GDM1 (cell line): ENCODE data around the gene NOD2.
A peak's percentile ranks its signal among the peaks of the same experiment; 100 is the strongest.

Experiments
- DNase-seq: peaks from one replicate; lab custom pipeline; 2025; lab: John Stamatoyannopoulos, UW

The NOD2 gene

DNA sequence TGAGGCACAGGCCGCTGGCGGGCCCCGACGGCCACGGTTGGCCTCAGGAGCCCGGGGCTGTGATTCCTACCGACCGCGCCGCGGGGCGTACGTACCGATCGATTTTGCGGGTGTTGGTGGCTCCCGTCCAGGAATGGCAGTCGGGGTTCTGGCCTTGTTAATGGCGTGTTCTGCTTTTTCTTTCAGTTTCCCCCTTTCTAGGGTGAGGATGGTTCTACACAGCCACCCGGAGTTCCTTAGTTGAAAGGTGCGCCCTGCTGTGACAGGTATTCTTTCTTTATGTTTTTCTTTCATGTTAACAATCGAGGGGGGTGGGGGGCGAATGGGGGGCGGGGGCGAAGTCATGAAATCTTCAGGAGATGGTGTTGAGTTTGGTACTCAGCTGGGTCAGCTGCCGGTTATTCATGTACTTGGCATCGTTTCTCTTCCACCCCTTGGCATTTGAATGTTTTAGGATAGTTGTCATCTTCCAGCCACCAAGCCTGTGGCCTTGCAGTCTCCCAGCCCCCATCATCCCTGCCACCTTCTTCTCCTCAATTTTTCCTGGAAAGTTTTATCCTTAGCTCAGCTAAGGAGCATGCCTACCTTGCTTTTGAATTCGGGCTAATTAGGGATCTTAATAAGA lies 49.3 kb downstream of the NOD2 start:
- DNase-seq, result no peak

GRCh38 chr16:50743581-50744225 lies 50.3 kb downstream of the NOD2 start:
- DNase-seq, result no peak

- no peak for DNase-seq
Observed at GRCh38 chr16:50744881-50745280, 51.5 kb downstream of the NOD2 start.

GRCh38 chr16:50745940-50746339 lies 52.5 kb downstream of the NOD2 start:
- no peak for DNase-seq

DNA sequence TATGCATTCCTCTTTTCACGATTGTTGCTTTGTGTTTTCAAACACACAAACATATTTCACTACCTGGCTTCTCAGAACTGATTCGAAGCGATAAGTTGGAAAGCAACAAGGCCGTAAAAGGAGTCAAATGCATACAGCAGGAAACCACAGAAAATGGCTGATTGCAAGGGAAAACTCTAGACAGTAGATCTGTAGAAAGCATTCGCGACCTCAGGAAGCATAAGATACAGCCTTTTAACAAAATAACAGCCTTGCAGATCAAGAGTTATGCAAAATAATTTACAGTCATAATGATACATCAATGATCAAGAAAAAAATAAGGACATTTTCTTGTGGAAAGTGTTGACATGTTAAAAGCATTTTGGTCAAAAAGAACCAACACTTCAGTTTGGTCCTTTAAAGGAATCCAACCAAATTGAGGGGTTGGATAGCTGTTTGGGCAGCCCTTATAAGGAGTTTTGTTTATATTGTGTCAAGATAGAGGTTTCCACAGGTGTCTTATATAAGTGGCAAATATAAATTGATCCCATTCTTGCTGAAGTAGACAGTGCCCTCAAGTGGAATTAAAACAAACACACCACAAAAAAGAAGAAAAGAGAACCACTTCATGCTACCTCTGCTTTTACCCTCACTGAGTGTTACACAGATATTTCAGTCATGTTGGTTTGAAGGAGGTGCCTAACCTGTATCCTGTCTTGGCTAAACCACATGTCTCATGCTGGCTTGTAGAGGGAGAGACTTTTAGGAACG lies 54.0 kb downstream of the NOD2 start:
- peak; percentile 54 for DNase-seq

DNA sequence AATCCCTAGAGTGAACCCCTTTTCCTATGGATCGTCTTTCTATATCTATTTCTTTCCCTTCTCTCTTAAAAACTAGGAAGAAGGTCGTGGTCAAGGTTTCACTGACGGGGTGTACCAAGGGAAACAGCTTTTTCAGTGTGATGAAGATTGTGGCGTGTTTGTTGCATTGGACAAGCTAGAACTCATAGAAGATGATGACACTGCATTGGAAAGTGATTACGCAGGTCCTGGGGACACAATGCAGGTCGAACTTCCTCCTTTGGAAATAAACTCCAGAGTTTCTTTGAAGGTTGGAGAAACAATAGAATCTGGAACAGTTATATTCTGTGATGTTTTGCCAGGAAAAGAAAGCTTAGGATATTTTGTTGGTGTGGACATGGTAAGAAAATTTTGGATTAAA lies 58.1 kb downstream of the NOD2 start:
- no peak for DNase-seq

- DNase-seq, result no peak
Observed at GRCh38 chr16:50752471-50753235, 59.2 kb downstream of the NOD2 start.

DNA sequence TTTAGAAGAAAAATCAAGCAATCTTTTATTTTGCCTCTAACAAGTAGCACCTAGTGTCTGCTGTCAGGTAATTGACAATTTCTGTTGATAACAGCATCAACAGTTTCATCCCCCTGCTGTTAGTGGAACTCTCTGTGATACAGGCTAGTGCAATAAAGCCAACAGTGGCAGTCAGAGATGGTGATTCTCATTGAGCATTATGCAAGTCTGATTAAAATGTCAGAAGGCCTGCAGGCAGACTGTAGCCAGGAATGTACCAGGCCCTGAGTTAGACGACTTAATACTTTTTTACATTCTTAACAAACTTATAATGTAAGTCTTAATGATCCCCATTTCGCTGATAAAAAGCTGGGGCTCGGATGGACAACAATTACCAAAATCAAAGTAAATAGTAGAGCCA lies 63.1 kb downstream of the NOD2 start:
- no peak for DNase-seq

DNA sequence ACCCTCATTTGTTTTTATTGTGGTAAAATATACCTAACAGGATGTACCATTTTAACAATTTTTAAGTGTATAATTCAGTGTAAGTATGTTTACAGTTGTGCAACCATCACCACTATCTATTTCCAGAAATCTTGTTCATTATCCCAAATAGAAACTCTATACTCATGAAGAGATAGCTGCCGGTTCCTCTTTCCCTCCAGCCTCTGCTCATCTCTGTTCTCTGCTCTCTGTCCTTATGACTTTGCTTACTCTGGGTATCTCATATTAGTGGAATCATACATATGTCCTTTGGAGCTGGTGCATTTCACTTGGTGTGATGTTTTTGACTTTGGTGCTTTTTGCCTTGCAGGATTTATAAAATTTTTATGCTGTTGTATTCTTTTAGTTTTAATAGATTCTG lies 67.9 kb downstream of the NOD2 start:
- DNase-seq, result no peak

DNA sequence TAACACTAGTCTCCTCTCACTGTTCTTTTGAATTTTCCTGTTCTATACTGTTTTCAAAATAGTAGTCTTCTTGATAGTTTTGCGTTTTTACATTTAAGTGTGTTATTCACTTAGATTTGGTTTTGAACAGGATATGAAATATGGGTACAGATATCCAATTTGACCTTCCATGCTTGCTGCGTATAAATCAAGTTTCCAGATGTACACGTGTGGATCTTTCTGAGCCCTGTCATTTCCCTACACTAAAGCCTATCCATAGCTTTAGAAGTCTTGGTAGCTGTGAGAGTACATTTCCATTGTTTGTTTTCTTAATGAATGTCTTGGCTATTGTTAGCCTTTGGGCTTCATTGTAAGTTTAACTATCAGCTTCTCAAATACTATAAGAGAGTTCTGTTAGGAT lies 68.8 kb downstream of the NOD2 start:
- DNase-seq, result no peak

DNA sequence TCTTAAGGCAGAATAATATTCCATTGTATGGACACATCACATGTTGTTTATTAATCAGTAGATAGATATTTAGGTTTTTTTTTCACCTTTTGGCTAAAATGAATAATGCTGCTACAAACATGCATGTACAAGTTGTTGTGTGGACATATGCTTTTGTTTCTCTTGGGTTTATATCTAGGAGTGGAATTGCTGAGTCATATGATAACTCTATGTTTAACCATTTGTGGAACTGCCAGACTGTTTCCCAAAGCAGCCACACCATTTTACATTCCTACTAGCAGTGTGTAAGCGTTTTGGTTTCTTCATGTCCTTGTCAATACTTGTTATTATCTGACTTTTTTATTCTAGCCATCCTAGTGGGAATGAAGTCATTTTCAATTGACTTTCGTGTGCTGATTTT lies 69.8 kb downstream of the NOD2 start:
- DNase-seq, result no peak

- DNase-seq, result no peak
Observed at GRCh38 chr16:50765260-50765659, 71.9 kb downstream of the NOD2 start.

DNA sequence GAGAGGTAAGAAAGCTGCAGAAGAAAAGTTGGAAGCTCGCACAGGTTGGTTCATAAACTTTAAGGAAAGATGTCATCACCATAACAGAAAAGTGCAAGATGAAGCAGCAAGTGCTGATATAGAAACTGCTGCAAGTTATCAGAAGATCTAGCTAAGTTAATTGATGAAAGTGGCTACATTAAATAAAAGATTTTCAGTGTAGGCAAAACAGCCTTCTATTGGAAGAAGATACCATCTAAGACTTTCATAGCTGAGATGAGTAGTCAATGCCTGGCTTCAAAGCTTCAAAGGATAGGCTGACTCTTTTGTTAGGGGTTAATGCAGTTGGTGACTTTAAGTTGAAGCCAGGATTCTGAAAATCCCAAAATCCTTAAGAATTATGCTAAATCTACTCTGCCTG lies 72.5 kb downstream of the NOD2 start:
- DNase-seq, result no peak

GRCh38 chr16:50767197-50767596 lies 73.8 kb downstream of the NOD2 start:
- DNase-seq, result no peak

DNA sequence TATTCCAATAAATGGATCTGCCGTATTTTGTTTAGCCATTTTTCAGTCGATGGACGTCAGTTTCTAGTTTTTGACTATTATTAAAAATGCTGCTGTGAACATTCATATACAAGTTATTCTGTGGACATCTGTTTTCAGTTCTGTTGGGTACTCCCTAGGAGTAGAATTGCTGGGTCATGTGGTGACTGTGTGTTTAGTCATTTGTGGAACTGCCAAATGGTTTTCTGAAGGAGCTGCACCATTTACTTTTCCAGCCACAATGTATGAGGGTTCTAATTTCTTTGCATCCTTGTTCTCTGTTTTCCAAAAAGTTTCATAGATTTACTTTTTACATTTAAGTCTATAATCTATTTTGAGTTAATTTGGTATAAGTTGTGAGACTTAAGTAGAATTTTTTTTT lies 78.0 kb downstream of the NOD2 start:
- DNase-seq, result no peak

GRCh38 chr16:50774405-50774804 lies 81.0 kb downstream of the NOD2 start:
- DNase-seq, result no peak

DNA sequence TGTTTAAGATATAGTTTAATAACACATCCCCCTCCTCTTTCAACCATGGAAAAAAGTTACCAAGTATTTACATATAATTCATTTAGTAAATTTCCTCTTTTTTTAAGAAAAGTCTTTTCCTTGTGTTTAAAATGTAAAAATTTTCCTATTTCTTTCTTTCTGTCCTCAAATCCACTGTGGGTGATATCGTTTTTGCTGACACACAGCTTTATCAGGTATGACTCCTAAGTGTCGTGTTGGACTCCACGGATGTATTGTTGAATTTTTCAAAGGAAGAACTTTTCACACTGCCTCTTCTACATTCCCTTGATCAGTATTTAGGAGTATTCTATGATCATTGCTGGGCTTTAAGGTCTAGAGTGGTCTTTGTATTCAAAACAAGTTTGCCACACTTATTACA lies 81.6 kb downstream of the NOD2 start:
- no peak for DNase-seq

DNA sequence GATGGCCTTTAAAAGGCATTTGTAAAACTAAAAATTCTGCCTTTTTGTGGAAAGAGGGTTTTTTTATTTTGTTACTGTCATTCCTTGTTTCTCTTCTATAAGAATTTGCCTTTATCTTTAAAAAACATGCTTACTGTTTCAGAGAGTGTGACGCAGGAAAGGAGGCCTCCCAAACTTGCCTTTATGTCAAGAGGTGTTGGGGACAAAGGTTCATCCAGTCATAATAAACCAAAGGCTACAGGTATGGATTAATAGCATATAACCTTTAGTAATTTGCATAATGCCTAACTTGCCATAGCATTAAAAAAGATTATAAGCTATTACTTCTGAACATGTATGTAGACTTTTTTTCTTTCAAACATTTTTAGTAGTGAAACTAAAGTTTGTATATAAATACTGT lies 82.6 kb downstream of the NOD2 start:
- DNase-seq, result no peak

DNA sequence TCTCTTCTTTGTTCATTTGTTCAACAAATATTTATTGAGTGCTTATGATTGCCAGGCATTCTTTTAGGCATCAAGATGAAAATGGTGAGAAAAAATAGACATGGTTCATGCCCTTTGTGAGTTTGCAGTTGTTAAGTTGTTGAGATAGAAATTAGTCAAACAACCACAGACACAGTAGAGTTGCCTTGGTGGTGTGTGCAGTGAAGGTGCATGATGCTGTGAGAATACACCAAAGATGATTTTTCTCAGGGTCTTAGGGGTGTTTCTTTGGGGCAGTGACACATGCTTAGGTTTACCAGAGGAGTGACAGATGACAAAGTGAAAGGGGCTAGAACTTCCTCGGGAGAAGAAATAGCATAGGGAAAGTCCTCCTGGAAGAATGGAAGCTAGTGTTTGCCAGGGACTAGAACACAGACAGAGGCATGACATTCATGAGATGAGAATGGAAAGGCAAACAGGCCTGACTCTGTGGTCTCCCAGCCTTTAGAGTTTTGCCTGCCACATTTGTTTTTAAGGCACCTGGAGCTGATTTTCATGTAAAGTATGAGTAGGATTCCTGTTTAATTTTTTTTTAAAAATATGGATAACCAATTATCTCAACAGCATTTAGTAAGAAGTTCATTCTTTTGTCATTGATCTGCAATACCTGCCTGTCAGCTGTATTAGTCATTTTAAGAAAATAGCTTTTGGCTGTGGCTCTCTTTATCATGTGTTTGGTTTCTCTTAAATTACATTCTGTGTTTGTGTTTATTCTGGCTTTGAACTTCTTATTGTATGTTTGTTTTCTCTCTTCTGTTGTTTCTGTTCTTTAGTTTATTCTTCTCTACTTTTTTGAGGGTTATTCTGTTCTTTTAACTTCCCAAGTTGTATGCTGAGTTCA lies 85.1 kb downstream of the NOD2 start:
- no peak for DNase-seq

DNA sequence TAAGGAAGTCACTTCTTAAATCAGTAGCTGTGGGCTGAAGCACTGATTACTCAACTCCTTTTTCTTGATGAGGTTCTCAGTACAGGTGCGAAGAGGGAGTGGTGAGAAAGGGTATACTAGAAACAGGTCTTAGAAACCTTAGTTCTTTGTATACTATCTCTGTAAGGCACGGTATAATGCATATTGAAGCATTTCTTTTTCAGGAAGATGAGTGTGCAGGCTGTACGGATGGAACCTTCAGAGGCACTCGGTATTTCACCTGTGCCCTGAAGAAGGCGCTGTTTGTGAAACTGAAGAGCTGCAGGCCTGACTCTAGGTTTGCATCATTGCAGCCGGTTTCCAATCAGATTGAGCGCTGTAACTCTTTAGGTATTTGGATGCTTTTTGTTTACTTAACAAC lies 87.6 kb downstream of the NOD2 start:
- no peak for DNase-seq

- DNase-seq, result no peak
Observed at GRCh38 chr16:50781518-50781917, 88.1 kb downstream of the NOD2 start.
